Subcutaneous adipose tissue (tissue), 4 donors: ENCODE results near the gene ABR. TPM values are rescaled to one million over a fixed set of nuclear protein-coding genes. Genes with fewer than 3 reads are reported as not detected.

Experiments used
- total RNA-seq, 4 donors: library from RNA; depleted of rRNA; stranded (reverse); fragments of >200 nt; gene quantifications; one replicate each; pipeline ENCODE4 v1.1.0, GENCODE V29; 2016
- TF ChIP-seq, protein P1 (sequence below): fragments of 450-650 bp; IDR thresholded peaks from one replicate; pipeline ENCODE4 v1.5.1; 2016; ENCODE audit warnings: low read depth, mild to moderate bottlenecking, control low read depth, antibody characterized with exemption, moderate library complexity

ABR gene
- total RNA-seq, 4 donors from 2014 or later, result 53.8 to 82.8 (median 70.8) TPM

DNA sequence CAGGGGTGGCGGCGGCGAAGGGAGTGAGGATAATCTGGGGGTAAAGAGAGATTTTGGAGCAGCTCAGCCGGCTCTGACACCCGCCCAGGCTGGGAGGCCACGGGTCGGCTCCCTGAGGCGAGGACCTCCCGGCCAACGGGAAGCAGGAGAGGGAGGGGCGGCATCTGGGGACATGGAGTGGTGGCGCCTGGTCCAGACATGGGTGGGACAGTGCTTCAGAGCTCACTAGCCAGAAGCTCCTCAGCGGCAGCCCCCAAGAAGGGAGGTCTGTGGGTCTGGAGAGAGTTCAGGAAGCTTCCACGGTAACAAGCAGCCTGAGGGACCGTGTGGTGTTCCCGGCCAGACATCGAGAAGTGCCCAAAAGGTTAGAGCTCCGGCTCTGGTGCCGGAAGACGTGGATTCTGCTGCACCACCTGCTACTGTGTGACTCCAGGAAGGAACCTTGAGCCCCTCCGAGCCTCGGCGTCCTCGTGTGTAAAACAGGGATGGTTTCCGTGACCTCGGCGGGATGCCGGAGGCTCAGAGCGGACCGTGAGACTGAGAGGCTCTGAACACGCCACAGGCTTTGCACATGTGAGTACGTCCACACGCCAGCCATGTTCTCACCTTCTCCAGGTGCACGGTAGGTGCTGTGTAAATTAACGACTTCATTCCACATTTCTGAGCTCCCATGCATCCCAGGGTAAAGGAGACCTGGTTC is 126.0 kb downstream of the ABR start:
- TF ChIP-seq, protein P1, sequence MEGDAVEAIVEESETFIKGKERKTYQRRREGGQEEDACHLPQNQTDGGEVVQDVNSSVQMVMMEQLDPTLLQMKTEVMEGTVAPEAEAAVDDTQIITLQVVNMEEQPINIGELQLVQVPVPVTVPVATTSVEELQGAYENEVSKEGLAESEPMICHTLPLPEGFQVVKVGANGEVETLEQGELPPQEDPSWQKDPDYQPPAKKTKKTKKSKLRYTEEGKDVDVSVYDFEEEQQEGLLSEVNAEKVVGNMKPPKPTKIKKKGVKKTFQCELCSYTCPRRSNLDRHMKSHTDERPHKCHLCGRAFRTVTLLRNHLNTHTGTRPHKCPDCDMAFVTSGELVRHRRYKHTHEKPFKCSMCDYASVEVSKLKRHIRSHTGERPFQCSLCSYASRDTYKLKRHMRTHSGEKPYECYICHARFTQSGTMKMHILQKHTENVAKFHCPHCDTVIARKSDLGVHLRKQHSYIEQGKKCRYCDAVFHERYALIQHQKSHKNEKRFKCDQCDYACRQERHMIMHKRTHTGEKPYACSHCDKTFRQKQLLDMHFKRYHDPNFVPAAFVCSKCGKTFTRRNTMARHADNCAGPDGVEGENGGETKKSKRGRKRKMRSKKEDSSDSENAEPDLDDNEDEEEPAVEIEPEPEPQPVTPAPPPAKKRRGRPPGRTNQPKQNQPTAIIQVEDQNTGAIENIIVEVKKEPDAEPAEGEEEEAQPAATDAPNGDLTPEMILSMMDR, result no peak

DNA sequence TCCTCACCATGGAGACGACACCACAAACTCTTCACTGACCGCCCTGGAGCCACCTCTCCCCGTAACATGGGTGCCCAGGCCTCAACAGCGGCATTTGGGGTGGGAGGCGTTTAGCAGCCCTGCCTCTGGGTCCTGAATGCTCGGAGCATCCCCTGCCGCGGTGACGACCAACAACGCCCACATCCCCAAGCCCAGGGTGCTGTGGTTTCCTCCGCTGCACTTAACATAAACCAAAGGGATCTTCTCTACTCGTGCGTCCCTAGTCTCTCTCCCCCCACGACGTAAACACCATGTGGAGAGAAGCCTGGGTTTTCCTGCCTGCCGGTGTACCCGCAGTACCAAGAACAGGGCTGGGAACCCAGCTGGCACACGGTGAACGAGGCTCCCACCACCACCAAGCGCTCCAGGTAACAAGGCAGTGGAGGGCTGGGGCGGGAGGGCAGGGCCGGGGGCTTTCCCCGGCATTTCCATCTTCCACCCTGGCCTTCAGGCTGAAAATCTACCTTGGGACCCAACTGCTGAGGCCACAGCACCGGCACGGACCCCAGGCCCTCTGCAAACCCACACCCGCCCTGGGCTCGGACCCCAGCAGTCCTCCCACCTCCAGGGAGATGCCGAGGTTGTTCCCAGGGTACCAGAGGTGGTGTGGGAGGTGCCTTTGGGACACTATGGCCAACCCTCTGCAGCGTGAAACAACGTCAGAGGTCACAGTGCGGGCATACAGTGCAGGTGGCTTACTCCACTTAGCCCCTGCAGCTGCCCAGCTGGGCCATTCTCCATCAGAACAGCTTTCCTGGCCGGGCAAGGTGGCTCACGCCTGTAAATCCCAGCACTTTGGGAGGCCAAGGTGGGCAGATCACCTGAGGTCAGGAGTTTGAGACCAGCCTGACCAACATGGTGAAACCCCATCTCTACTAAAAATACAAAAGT is 128.5 kb downstream of the ABR start:
- TF ChIP-seq, protein P1, result no peak

DNA sequence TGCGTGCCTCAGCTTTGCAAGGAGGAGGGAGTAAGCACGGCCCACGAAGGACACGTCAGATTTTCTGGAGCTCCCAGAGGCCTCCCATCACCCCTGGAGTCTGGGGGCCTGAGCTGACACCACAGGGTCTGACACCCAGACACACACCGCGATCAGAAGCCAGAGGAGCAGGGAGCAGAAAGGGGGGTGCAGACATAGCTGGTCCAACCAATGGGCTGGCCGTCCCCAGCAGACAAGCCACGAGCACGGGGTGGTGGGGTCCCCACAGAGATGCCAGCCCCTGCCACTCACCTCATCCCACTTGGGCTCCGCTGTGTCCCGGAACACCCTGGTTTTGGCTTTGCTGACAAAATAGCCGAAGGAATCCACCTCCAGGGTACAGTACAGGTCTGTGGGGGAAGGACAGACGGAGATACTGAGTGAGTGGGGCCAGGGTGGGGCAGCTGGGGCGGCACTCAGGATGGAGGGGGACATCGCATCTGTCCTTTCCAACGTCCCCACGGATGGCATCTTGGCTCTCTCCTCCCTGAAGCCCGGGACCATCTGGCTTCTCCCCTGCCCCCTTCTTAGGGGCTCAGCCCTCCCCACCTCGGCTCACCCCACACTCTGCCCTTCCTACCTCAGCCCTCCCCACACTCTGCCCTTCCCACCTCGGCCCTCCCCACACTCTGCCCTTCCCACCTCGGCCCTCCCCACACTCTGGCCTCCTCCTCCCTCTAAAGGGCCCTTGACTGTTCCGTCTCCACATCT is 129.4 kb downstream of the ABR start:
- TF ChIP-seq, protein P1, result no peak

DNA sequence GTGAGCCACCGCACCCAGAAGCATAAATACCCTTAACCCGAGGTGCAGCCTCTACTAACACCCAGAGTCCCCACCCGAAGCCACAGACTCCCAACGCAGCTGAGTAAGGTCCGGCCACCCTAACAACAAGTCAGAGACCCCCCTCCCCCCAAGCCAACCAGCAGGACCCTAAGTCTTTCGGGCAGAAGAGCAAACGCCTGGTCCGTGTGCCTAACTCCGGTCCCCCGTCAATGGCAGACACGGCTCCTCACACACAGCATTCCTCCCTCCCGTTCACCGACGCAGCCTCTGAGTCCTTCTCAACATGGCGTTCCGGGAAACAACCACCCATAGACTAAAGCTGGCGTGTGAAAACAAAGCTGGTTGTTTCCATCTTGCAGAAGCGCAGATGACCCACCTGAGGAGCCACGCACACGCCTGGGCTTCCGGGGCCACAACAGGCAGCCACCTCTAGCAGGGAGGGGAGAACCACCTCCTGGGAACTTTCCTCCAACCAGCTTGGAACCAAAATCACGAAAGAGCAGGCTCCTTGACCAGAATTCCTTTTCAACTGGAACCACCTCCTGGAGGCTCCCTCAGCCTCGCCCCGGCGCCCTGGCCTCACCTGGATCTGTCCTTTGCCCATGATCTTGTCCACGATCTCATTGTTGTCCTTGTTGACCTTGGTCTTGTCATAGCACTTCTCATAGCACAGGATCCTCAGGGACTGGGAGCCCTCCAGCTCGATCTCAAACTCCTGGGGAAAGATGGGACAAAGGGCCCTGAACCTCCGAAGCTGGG is 130.1 kb downstream of the ABR start:
- TF ChIP-seq, protein P1, result no peak

DNA sequence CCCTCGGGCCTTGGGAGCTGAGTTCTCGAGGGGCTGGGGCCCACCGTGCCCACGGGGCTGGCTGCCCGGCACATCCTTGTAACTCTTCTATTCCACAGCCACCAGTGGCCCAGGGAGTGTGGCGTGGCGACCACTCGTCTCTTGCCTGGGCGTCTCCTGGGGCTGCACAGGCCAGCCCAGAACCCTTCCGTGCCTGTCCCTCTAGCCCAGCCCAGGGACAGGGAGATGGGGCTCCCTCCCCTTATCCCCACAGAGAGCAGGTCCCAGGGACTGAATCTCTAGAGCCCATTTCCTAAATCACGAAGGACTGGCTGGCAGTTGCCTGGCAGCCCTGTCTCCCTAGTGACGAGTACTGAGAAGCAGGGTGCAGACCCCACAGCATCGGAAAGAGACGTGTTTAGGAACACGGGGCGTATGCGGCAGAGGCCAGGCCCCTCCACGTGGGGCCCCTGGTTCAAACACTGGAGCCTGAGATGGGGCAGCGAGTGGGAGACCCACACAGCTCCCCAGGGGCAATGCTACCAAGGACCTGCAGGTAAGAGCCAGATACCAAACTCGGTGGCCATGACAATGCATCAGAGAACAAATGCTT is 131.8 kb downstream of the ABR start:
- TF ChIP-seq, protein P1, result no peak

DNA sequence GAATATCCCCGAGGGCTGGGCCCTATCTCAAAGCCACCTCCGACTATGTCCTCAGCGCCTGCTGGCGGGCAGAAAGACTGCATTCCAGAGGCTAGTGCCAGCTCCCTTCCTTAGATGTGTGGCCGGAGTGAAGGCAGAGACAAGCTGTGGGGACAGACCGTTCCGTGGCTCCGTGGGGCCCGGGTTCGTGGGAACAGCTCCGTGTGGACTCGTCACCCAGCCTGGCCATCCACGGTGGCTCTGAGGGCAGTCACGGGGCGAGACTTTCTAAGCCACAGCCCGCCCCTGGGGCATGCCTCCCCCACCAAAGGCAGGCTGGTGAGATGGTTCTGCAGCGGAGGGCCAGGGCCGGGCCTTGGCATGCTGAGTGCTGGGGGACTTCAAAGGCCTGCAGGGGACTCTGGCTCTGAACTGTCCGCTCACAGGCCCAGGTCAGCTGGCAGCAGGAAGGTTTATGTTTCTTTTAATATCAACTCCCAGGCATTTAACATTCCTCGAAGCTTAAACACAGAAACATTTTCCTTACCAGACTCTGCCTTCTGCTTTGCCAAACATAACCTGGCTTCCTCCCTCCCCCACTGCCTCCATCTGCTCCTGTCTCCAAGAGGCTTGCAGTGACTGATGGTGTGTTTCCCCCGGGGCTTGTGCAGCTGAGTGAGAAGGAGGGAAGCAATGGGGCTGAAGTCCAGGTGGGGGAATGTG is 132.5 kb downstream of the ABR start:
- TF ChIP-seq, protein P1, result no peak
